GM19043 (cell line): Measurements from ENCODE around the gene WNT10A.
"Not testable (repeated sequence)": the region's sequence is repeated elsewhere in the genome, so short reads cannot be mapped to it uniquely, and the experiment has no call there.

ENCODE experiments used
- ATAC-seq: cut with Tn5 transposase; IDR thresholded peaks from one replicate; pipeline ENCODE4 v1.9.1; 2021; ENCODE audit warnings: low read depth; ENCODE audit not compliant: unreplicated experiment

Gene WNT10A

GRCh38 chr2:218880102-218880858 is at the start of gene WNT10A:
Gene WNT10A (plus strand): TSS chr2:218880852. CDS start chr2:218880996, 144 bp downstream.
- peak; percentile 73 for ATAC-seq

GRCh38 chr2:218831378-218831990 is 49.2 kb upstream of the WNT10A start, which contains the start of gene PRKAG3:
Gene PRKAG3 (minus strand): TSS chr2:218831803.
- ATAC-seq, result no peak

GRCh38 chr2:218832081-218832480 is 48.6 kb upstream of the WNT10A start:
- no peak for ATAC-seq

GRCh38 chr2:218832520-218832919 is 48.1 kb upstream of the WNT10A start:
- no peak for ATAC-seq

- ATAC-seq, result no peak
These were observed 47.5 kb upstream of the WNT10A start for GRCh38 chr2:218833023-218833609.

GRCh38 chr2:218834685-218835084 is 46.0 kb upstream of the WNT10A start:
- no peak for ATAC-seq

- ATAC-seq, result no peak
These were observed 43.2 kb upstream of the WNT10A start for GRCh38 chr2:218837495-218837894.

GRCh38 chr2:218839430-218839829 is 41.2 kb upstream of the WNT10A start:
- ATAC-seq, result no peak

- ATAC-seq, result no peak
These were observed 40.8 kb upstream of the WNT10A start for GRCh38 chr2:218839888-218840287.

- not testable (repeated sequence) for ATAC-seq
These were observed 36.3 kb upstream of the WNT10A start for GRCh38 chr2:218844334-218844733.

GRCh38 chr2:218846963-218847362 is 33.7 kb upstream of the WNT10A start:
- ATAC-seq, result not testable (repeated sequence)

GRCh38 chr2:218849721-218850120 is 30.9 kb upstream of the WNT10A start:
- ATAC-seq, result no peak

- no peak for ATAC-seq
These were observed 29.9 kb upstream of the WNT10A start for GRCh38 chr2:218850796-218851195.

- no peak for ATAC-seq
These were observed 29.4 kb upstream of the WNT10A start for GRCh38 chr2:218851286-218851685.

GRCh38 chr2:218852911-218853667 is 27.6 kb upstream of the WNT10A start:
- ATAC-seq, result no peak

- ATAC-seq, result no peak
These were observed 26.9 kb upstream of the WNT10A start for GRCh38 chr2:218853766-218854165.

- no peak for ATAC-seq
These were observed 25.8 kb upstream of the WNT10A start for GRCh38 chr2:218854860-218855259.

GRCh38 chr2:218855305-218856166 is 25.1 kb upstream of the WNT10A start:
- no peak for ATAC-seq

- no peak for ATAC-seq
These were observed 24.3 kb upstream of the WNT10A start for GRCh38 chr2:218856167-218856895.
